AG04450 (cell line): ENCODE measurements around the gene ZNF429. TPM values are rescaled to one million over a fixed set of nuclear protein-coding genes. Genes with fewer than 3 reads are reported as not detected.

Experiments
- CTCF ChIA-PET: fragments of 300-600, 350-600 bp; formaldehyde crosslinking; extraction: SDS; loops from one replicate; lab custom pipeline; 2022; ENCODE audit warnings: antibody characterized with exemption, inconsistent platforms; lab: Charles Lee
- POLR2A ChIA-PET: fragments of 350-600 bp; formaldehyde crosslinking; extraction: SDS; loops from one replicate; lab custom pipeline; 2021; ENCODE audit warnings: antibody characterized with exemption, inconsistent platforms; lab: Yijun Ruan, JAX
- DNase-seq: peaks from one replicate; pipeline ENCODE4 v3.0.0-alpha.2; 2011; ENCODE audit warnings: low read depth, low spot score
- H3K27ac ChIP-seq: one replicate; pipeline ENCODE4 v1.5.1; 2012; ENCODE audit warnings: low read depth, low read length, control low read depth
- H3K27me3 ChIP-seq: one replicate; pipeline ENCODE4 v1.6.0; 2012; ENCODE audit warnings: low read length; ENCODE audit not compliant: control insufficient read depth, insufficient read depth
- H3K4me3 ChIP-seq: 2 replicates; pipeline ENCODE4 v1.5.1; 2011; ENCODE audit warnings: mild to moderate bottlenecking, low read depth, low read length, control low read depth
- H3K9me3 ChIP-seq: 2 replicates; pipeline ENCODE4 v1.5.1; 2012; ENCODE audit warnings: low read length; ENCODE audit not compliant: control insufficient read depth, insufficient read depth
- polyA plus RNA-seq: library from polyadenylated mRNA; depleted of rRNA; stranded (reverse); fragments of >200 nt; gene quantifications from 2 replicates; pipeline ENCODE4 v1.2.3, GENCODE V29; 2011
- TF ChIP-seq, protein P1 (sequence below): IDR thresholded peaks from 2 replicates; pipeline ENCODE4 v1.5.1; 2011; ENCODE audit warnings: low read depth, low read length, control low read depth, inconsistent platforms

The ZNF429 gene
- polyA plus RNA-seq, 1 experiment = 6.8 TPM

DNA sequence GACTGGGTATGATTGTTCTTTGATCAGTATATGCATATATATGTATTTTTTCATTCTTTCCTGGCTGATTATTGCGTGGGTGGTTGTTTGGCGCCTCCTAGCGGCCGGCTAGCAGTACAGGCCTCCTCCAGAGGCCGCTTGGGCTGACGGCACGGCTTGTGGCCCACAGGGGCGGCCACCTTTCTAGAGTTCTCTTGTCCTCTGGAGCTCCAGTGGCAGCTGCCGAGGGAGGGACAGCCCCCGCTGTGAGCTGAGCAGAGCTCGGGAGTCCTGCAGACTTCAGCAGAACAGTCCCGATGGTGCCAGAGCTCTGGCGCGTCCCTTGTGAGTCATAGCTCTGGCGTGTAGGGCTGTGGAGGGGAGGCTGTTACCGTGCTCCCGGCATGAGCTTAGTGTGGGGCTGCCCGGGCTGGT is 22.5 kb upstream of the ZNF429 start:
- no peaks in the 10 kb centered on the region for H3K27me3 ChIP-seq
- POLR2A ChIA-PET = no interaction called here
- no peak overlapping the region for H3K4me3 ChIP-seq
- H3K27ac ChIP-seq = no peak overlapping the region
- CTCF ChIA-PET = interaction anchor here (0.6 kb wide), 1 partner anchor 298 kb away, joined by 3 read pairs; no protein-coding TSS in a partner anchor
- peaks cover 53% of the 10 kb centered on the region for H3K9me3 ChIP-seq
- TF ChIP-seq, protein P1, sequence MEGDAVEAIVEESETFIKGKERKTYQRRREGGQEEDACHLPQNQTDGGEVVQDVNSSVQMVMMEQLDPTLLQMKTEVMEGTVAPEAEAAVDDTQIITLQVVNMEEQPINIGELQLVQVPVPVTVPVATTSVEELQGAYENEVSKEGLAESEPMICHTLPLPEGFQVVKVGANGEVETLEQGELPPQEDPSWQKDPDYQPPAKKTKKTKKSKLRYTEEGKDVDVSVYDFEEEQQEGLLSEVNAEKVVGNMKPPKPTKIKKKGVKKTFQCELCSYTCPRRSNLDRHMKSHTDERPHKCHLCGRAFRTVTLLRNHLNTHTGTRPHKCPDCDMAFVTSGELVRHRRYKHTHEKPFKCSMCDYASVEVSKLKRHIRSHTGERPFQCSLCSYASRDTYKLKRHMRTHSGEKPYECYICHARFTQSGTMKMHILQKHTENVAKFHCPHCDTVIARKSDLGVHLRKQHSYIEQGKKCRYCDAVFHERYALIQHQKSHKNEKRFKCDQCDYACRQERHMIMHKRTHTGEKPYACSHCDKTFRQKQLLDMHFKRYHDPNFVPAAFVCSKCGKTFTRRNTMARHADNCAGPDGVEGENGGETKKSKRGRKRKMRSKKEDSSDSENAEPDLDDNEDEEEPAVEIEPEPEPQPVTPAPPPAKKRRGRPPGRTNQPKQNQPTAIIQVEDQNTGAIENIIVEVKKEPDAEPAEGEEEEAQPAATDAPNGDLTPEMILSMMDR = no peak
- no peak for DNase-seq

DNA sequence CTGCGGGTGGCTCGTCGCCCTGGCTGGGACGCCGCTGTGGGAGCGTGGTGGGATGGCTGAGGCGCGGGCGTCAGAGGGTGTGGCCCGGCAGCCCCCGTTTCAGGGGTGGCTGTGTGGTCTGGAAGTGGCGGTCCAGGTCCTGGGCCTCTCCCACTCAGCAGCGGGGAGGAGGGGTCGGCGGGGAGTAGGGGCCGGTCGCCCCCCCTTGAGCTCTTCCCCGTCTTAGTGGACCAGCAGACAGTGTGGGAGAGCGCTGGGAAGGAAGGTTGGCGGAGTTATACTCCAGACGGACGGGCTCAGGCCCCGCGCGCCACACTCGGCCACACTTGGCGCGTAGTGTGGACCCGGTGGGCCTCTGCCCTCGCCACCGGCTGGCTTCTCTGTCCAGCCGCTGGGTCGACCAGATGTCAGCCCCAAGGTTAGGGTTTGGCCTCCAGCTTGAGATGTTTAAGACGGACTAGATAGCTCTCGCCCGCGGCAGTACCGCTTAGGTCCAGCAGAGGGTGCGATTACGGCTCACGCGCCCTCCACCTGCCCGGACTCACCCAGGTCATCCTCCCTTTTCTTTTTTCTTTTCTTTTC is 21.7 kb upstream of the ZNF429 start:
- ChIA-PET CTCF (interaction anchor here (0.6 kb wide), 1 partner anchor 297 kb away, joined by 3 read pairs; no protein-coding TSS in a partner anchor), POLR2A (no interaction called here)
- H3K9me3 ChIP-seq = peaks cover 60% of the 10 kb centered on the region
- H3K4me3 ChIP-seq = no peak overlapping the region
- no peak overlapping the region for H3K27ac ChIP-seq
- no peak for DNase-seq
- TF ChIP-seq, protein P1 = peak; percentile 27
- no peaks in the 10 kb centered on the region for H3K27me3 ChIP-seq

DNA sequence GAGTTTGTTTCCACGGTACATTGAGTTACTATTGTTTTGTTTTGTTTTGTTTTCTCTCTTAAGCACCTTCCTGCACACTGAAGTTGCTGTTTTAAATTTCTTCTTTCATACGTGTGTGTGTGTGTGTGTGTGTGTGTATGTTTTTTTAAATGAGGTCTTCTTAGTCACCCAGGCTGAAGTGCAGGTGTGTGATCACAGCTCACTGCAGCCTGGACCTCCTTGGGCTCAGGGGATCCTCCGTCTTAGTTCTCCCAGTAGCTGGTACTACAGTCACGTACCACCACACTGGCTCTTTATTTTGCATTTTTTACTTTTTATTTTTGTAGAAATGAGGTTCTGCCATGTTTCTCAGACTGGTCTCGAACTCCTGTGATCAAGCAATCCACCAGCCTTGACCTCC is 20.8 kb upstream of the ZNF429 start:
- Histone ChIP-seq H3K27ac (no peak overlapping the region), H3K27me3 (no peaks in the 10 kb centered on the region), H3K9me3 (peaks cover 60% of the 10 kb centered on the region), H3K4me3 (no peak overlapping the region)
- CTCF ChIA-PET = no interaction called here
- no peak for DNase-seq
- POLR2A ChIA-PET = no interaction called here
- TF ChIP-seq, protein P1 = no peak

DNA sequence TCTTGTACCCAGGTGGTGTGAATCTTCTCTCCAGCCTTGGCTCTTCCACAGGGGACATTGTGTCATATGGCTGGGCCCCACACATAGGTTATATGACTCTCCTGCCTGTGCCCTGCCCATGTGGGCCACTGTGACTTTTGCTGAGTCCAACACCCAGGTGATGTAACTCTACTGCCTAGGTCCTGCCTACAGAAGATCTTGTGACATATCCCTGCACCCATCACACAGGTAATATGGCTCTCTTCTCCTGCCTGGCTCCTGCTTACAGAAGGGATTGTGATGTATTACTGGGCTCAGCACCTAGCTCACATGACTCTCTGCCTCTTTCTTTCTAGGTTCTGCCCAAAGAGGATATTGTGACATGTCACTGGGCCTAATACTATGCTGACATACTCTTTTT is 19.5 kb upstream of the ZNF429 start:
- no peaks in the 10 kb centered on the region for H3K27me3 ChIP-seq
- POLR2A ChIA-PET = no interaction called here
- TF ChIP-seq, protein P1 = no peak
- H3K4me3 ChIP-seq = no peak overlapping the region
- H3K27ac ChIP-seq = no peak overlapping the region
- DNase-seq = no peak
- peaks cover 62% of the 10 kb centered on the region for H3K9me3 ChIP-seq
- CTCF ChIA-PET = no interaction called here

DNA sequence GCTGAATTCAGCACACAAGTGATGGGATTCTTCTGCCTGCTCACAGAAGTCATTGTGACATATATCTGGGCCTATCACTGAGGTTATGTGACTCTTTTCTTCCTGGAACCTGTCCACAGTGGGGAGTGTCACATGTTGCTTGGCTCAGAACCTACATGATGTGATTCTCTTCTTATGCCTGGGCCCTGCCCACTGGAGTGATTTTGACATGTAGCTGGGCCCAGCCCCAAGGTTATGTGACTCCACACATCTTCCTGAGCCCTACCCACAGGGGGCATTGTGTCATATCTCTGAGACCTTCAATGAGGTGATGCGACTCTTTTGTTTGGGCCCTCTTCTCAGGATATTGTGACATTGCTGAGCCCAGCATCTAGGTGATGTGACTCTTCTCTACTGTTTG is 17.4 kb upstream of the ZNF429 start:
- TF ChIP-seq, protein P1 = no peak
- Histone ChIP-seq H3K27me3 (no peaks in the 10 kb centered on the region), H3K27ac (no peak overlapping the region), H3K4me3 (no peak overlapping the region), H3K9me3 (peaks cover 48% of the 10 kb centered on the region)
- no peak for DNase-seq
- ChIA-PET CTCF (no interaction called here), POLR2A (no interaction called here)
